Hepatocyte (in vitro differentiated cells): ENCODE measurements around the gene PDZD4.

ENCODE experiments used
- CTCF ChIP-seq: fragments of 200-600 bp; sonication (generic); IDR thresholded peaks from 2 replicates; pipeline ENCODE4 v1.5.1; 2016; ENCODE audit warnings: antibody characterized with exemption, mild to moderate bottlenecking; ENCODE audit not compliant: poor library complexity
- EZH2 ChIP-seq: fragments of 200-600 bp; sonication (generic); IDR thresholded peaks from 2 replicates; pipeline ENCODE4 v1.6.1; 2016; ENCODE audit warnings: antibody characterized with exemption, mild to moderate bottlenecking, borderline replicate concordance
- EZH2phosphoT487 ChIP-seq: fragments of 200-600 bp; sonication (generic); IDR thresholded peaks from one replicate; pipeline ENCODE4 v1.6.1; 2018; ENCODE audit warnings: antibody characterized with exemption, mild to moderate bottlenecking, low read depth, moderate library complexity; ENCODE audit not compliant: unreplicated experiment, severe bottlenecking

DNA sequence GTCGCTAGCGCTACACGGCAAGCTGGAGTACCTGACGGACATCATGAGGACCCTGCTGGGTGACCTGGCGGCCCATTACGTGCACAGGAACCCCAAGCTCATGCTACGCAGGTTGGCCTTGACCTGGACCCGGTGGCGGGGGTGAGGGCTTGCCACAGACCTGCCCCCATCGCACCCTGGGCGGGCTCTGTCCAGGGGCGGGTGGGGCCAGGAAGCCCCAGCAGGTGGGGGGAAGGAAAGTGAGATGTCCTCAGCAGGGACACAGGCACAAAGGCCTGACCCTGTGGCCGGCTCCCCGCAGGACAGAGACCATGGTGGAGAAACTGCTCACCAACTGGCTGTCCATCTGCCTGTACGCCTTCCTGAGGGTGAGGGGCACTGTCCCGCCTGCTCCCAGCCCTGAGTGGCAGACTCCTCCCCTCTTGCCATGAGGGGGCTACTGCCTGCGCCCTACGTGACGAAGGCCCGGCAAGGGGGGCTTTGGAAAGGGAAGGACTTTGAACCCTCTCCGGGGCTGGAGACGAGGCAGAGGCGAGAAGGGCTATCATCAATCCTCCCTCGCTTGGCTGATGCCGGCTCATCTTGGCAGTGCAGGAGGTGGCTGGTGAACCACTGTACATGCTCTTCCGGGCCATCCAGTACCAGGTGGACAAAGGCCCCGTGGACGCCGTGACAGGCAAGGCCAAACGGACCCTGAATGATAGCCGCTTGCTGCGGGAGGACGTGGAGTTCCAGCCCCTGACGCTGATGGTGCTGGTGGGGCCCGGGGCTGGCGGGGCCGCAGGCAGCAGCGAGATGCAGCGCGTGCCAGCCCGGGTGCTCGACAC, 54.8 kb downstream of the PDZD4 start:
- TF ChIP-seq CTCF (no peak), EZH2 (no peak), EZH2phosphoT487 (no peak)
